Stimulated activated CD4-positive, alpha-beta T cell treated with anti-CD3 and anti-CD28 coated beads, Interleukin-15, amount 100 ng/mL, for 1 hour (primary cell): ENCODE measurements around the gene NOTCH4.
"Not testable (repeated sequence)": the region's sequence is repeated elsewhere in the genome, so short reads cannot be mapped to it uniquely, and the experiment has no call there.

ENCODE experiments used
- DNase-seq, 2 donors: peaks; one replicate each; pipeline ENCODE4 v3.0.0-alpha.2; 2020; ENCODE audit warnings: low read depth in 1 of 2, low spot score in 1 of 2

Gene NOTCH4

DNA sequence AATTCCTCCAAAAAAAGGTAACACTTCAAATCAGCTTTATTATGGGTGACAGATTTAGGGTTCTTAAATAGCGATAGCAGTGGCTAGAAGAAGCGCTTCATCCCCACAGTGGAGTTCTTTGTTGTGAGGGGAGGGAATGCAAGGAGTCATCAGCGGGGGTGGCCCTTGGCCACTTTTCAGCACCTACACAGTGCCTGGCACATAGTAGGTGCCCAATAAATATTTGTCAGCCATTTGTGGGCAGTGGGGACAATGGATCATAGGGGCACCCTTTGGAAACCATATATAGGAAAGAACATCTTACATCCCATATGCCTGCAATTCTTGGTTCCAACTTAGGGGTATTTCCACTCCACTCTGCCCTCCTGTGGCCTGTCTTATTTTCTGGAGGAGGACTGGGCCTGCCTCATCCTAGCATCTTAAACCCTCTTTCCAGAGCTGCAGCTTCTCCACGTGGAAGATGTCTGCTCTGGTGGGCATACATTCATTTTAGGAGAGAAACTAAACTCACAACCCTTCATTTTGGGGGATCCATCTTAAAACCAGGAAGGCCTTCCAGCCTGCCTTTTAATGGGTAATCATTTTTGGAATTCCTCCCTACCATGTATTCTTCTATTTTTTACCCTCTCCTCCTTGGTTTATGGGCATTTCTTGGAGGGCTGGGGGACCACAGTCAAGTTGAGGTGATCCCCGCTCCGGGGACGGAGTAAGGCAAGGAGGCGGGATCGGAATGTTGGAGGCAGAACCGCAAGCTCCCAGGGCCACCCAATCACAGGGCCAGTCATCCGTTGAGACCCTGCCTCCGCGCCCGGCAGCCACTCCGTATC, 28.8 kb downstream of the NOTCH4 start:
- no peak for DNase-seq

DNA sequence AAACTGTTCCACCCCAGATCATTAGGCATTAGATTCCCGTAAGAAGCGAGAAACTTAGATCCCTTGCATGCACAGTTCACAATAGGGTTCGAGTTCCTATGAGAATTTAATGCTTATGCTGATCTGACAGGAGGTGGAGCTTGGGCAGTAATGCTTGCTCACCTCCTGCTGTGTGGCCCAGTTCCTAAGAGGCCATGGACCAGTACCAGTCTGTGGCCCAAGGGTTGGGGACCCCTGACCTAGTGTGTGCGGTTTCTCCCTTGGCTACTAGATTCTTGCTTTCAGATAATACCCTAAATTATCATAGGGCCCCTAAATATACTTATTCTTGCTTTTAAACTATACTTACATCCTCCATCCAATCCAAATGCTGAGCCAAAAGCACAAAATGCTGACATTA, 29.5 kb downstream of the NOTCH4 start:
- DNase-seq, result no peak

DNA sequence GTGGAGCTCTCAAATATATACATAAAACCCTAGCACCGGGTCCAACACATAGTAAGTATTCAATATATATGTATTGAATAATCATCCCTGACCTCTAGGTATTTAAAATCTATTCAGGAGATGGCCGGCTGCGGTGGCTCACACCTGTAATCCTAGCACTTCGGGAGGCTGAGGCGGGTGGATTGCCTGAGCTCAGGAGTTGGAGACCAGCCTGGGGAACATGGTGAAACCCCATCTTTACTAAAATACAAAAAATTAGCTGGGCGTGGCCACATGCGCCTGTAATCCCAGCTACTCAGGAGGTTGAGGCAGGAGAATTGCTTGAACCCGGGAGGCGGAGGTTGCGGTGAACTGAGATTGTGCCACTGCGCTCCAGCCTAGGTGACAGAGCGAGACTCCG, 30.8 kb downstream of the NOTCH4 start:
- not testable (repeated sequence) for DNase-seq

DNA sequence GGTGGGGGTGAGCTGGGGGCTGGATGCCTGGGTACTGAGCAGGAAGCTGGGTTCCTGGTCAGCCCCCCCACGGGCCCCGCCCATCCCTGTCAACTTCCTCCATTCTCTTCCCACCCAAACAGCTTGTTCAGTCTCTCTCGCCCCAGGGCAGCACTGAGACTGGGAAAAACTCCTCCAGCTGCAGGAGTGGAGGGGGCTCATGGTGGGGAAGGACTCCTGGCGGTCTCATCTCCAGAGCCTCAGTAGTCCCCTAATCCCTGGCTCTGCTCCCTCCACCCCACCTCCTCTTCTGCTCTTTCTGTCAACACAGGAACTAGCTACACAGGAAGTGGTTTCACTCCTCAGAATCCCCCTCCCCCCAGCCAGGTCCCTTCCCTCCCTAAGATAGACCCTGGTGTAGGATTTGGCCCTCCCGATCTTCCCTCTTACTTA, 31.2 kb downstream of the NOTCH4 start, which contains the start of gene GPSM3:
Gene GPSM3 (minus strand): TSS at position 36 of the 432 bp plus-strand sequence. CDS start 130 bp downstream, outside the sequence.
- no peak for DNase-seq

GRCh38 chr6:32191696-32192607, 31.9 kb downstream of the NOTCH4 start:
- no peak for DNase-seq

DNA sequence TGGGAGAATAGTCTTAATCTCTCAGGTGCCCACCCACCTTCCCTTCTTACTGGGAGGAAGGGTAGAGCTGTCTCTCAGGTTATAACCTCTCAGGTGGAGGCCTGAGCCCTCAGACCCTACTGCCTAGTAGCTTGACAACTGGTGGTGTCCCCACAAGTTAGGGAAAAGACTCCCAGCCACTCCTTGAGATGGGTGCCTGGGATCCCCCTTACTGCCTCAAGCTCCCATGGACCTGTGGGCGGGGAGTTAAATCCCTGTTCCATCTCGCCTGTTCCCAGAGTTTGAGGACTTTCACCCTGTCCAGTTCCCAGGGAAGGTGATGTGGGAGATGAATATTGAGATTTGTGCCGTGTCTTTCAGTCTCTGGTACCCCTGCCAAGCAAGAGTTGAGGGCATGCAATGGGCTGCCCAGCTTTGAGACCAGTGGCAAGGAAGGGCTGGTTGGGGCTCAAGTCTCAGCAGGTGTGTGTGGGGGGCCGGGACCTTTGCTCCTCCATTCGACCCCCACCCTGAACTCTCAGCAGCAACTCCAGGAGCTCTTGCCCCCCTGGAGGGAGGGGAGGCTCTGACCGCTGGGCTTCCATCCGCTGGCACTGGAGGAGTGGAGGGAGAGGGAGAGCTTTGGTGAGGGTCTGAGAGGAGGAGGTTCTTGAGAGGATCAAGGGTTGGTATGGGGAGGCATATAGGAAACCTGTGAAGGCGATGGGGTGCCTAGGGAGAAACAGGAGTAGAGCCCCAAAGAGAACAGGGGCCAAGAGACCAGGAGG, 32.8 kb downstream of the NOTCH4 start:
- no peak for DNase-seq

GRCh38 chr6:32190054-32190851, 33.6 kb downstream of the NOTCH4 start, which contains the start of gene PBX2:
PBX2 (minus strand) TSS chr6:32190202; CDS start chr6:32189915, 287 bp downstream.
- DNase-seq, result peak; percentile 66 to 69

DNA sequence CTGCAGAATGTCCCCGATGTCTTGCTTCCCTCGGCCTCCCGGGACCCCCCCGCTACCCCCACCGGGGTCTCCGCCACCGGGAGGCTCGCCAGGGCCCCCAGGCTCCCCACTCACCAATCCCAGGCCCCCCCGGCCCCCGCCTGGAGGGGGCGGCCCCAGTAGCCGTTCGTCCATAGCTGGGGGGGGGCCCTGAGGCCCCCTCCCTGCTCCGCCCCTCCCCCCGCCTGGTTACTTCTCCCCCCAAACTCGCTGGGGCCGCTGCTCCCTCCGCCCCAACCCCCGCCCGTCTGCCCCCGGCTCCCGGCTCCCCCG, 34.2 kb downstream of the NOTCH4 start:
- DNase-seq, result no peak

DNA sequence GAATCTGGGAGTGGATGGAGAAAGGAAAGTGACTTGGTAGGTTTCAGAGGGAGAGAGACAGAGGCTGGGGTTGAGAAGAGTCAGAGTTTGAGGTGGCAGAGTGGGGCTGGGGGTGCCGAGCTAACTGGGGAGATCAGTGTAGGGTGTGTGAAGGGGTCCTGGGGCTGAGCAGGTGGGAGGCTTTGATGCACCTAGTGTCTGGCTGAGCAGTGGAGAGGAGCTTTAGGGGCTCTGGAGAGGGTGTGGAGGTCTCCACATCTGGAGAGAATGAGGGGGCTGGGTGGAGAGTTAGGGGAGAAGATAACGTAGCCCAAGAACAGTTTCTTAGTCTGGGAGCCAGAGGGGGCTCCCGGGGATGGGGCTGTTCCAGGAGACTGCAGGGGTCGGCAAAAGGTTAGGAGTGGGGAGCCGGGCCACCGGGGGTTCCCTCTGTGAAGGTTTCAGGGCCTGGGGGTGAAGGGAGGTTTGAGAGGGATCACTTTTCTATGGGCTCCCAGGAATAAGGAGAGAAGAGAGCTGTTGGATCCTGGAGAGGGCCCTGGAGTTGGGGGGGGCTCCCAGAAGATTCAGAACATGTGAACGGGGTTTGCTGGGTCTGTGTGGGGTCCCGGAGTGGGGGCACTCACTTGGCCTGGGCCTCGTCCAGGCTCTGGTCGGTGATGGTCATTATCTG, 34.7 kb downstream of the NOTCH4 start:
- DNase-seq, result no peak

- no peak for DNase-seq
Observed at GRCh38 chr6:32188381-32189068, 35.3 kb downstream of the NOTCH4 start.

- DNase-seq, result not testable (repeated sequence)
Observed at GRCh38 chr6:32187725-32188380, 36.0 kb downstream of the NOTCH4 start.

DNA sequence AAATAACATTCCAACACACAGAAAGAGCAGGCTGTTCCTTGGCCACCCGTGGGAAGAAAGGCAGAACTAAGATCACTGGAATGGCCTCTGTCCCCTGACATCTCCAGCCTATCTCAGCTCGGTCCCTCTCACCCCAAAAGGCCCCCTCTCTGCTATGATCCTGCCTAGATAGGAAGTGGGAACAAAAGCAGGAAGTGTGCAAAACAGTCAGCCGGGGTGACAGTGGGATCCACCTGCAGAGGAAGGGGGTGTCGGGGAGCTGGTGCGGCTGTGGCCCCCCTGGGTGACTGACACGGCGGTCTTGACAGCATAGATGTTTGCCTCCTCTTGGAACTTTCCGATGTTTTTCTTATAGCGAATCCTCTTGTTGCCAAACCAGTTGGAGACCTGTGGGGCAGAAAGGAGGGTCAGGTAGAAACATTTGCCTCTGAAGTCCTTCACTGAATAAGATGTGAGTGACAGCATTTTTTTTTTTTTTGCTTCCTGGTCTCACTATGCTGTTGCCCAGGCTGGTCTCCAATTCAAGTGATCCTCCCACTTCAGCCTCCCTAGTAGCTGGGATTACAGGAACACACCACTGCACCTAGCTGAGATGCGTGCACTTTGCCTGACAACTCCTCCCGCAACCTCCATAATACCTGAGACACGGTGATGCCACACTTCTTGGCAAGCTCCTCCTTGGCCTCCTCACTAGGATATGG, 36.7 kb downstream of the NOTCH4 start:
- no peak for DNase-seq

GRCh38 chr6:32186151-32186840, 37.6 kb downstream of the NOTCH4 start:
- DNase-seq, result not testable (repeated sequence)

DNA sequence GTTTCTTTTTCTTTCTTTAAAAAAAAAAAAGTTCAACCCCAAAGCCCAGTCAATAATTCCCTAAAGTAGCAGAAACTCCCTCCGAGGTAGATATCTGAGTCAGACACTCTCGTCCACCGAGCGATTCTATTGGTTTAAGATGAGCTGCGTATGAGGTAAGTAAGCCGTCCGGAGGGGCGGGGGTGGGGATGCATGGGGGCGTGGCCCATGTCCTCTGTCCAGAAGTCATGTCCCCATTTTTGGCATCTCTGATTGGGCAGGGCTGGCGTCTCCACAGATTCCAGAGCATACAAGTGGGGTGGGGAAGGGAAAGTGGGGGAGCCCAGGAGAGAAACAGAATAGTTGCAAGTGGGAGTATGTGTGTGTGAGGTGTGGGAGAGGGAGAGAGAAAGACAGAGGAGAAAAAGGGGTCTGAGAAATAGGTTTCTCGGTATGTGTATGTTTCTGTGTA, 38.2 kb downstream of the NOTCH4 start:
- DNase-seq, result not testable (repeated sequence)

DNA sequence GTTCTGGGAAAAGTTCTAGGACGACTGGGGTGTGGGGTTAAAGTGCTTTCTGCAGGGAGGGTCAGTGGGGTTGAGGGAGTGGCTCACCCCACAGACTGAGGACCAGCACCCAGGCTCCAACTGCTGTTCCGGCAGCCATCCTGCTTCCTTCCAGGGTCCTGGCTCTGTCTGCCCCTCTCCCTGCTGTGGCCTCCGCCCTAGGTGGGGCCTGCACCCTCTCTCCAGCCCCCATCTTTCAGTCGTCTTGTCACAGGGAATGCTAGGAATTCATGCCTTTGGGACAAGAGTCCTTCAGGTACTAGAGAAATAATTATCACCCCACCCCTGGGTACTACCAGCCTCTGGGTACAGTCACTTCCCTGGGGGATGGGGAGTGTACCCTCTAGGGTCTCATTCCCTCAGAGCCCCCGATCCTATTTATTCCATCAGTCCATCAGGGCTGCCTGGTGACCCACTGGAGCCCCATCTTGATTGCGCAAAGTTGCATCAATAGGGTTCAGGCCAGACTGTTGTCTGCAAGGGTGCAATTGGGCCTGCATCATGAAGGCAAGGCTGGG, 39.7 kb downstream of the NOTCH4 start, which contains the start of gene AGER:
Gene AGER (minus strand): TSS at position 170 of the 557 bp plus-strand sequence. CDS start 31 bp downstream, at position 139.
- DNase-seq, result no peak

DNA sequence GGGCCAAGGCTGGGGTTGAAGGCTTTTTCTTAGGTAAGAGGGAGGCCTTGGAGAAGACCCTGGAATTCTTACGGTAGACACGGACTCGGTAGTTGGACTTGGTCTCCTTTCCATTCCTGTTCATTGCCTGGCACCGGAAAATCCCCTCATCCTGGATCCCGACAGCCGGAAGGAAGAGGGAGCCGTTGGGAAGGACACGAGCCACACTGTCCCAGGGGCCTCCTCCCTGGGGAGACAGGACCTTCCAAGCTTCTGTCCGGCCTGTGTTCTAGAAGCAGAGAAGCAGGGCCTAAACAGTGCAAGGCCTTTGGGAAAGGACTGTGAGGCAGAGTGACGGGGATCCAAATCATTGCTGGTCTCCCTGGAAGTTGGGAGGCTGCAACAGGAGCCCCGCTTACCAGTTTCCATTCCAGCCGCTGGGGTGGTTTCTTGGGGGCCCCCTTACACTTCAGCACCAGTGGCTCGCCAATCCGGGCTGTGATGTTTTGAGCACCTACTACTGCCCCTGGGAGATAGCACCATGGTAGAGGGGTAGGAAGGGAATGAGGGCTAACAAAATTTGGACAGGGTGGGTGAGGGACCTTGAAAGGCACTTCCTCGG, 40.3 kb downstream of the NOTCH4 start:
- DNase-seq, result no peak
